ENCODE results near the gene CYS1. TPM values are rescaled to one million over a fixed set of nuclear protein-coding genes. Genes with fewer than 3 reads are reported as not detected.

Gene CYS1
- total and polyA plus RNA-seq, 2 of the 13 experiments (the other 11 are each of a cell fraction or from before 2014, with no cell fraction given) = 0.04 TPM; not detected in 1

GRCh38 chr2:10119601-10120157 lies 39.5 kb upstream of the CYS1 start (continued):
- TF ChIP-seq SP1 (IDR thresholded peaks at IDR 0.05) = no peak
- no peak for TF ChIP-seq SP1 (CRISPR knock-in tag; IDR thresholded peaks at IDR 0.05)
- no peak for TF ChIP-seq ZNF224 (CRISPR knock-in tag; IDR thresholded peaks at IDR 0.05)
- 0 out of 2 replicates have a peak, but pooled peaks have one; percentile 44 for TF ChIP-seq ZSCAN12 (CRISPR knock-in tag; IDR thresholded peaks at IDR 0.05)
- TF ChIP-seq ZNF879 (CRISPR knock-in tag; IDR thresholded peaks at IDR 0.05) = no peak
- TF ChIP-seq ZNF329 (CRISPR knock-in tag; IDR thresholded peaks at IDR 0.05; ENCODE audit: low read depth) = no peak
- TF ChIP-seq UBTF (CRISPR knock-in tag; IDR thresholded peaks at IDR 0.05) = no peak
- no peak for TF ChIP-seq ZSCAN9 (CRISPR knock-in tag; IDR thresholded peaks at IDR 0.05; ENCODE audit: borderline replicate concordance)
- no peak for TF ChIP-seq SKI (IDR thresholded peaks at IDR 0.05; ENCODE audit: partially characterized antibody)
- no peak for TF ChIP-seq ZFP90 (CRISPR knock-in tag; IDR thresholded peaks at IDR 0.05; ENCODE audit: borderline replicate concordance)
- TF ChIP-seq ZNF562 (CRISPR knock-in tag; IDR thresholded peaks at IDR 0.05; ENCODE audit: borderline replicate concordance) = no peak
- TF ChIP-seq HIC2 (CRISPR knock-in tag; IDR thresholded peaks at IDR 0.05; ENCODE audit: low read depth) = no peak
- no peak for TF ChIP-seq KLF16 (CRISPR knock-in tag; IDR thresholded peaks at IDR 0.05)
- TF ChIP-seq IRF2 (CRISPR knock-in tag; IDR thresholded peaks at IDR 0.05) = no peak
- TF ChIP-seq ZNF75D (CRISPR knock-in tag; IDR thresholded peaks at IDR 0.05; ENCODE audit: borderline replicate concordance) = no peak
- no peak for TF ChIP-seq ZNF496 (CRISPR knock-in tag; IDR thresholded peaks at IDR 0.05; ENCODE audit: insufficient replicate concordance)
- TF ChIP-seq ZGPAT (CRISPR knock-in tag; IDR thresholded peaks at IDR 0.05) = no peak
- TF ChIP-seq FOXK2 (IDR thresholded peaks at IDR 0.05) = no peak
- TF ChIP-seq HMG20A (CRISPR knock-in tag; IDR thresholded peaks at IDR 0.05; ENCODE audit: borderline replicate concordance) = no peak
- TF ChIP-seq AFF4 (CRISPR knock-in tag; IDR thresholded peaks at IDR 0.05) = no peak

Data from HepG2 (cell line).